Measurements from ENCODE around the gene PCCA.
"Not testable (repeated sequence)": the region's sequence is repeated elsewhere in the genome, so short reads cannot be mapped to it uniquely, and the experiment has no call there.

Gene PCCA

DNA sequence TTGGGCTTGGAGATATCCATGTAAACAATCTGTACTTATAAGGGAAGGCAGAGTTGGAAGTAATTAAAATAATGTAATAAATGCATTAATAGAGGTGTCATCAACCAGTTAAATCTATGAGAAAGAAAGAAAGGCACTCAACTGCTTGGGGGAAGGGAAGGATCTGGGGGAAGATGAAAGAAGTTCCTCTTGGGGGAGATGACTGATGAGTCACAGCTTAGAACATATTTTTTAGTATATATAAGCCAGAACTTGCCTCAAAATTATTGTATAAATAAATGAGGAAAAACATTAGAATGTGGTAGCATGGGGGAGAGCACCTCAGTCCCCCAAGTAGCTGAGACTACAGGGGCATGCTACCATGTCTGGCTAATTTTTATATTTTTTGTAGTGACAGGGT lies 293.9 kb downstream of the PCCA start:
- DNase-seq = no peak

DNA sequence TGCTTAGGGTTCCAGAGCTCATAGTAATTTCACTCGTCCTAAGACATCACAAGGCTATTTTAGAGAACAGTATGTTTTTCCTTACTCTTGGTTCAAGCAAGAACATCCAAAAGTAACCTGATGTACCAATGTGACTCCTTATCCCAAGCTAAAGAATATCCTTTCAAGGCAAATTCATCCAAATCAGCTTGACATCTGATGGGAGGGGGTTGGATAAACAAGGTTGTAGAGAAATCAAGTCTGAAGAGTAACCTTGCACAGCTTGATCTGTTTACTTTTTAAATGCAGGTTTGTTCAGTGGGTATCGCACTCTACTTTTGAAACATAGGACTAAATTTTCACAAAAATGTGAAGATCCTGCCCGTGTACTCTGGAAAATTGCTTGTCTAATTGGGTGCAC lies 298.5 kb downstream of the PCCA start:
- no peak for DNase-seq

DNA sequence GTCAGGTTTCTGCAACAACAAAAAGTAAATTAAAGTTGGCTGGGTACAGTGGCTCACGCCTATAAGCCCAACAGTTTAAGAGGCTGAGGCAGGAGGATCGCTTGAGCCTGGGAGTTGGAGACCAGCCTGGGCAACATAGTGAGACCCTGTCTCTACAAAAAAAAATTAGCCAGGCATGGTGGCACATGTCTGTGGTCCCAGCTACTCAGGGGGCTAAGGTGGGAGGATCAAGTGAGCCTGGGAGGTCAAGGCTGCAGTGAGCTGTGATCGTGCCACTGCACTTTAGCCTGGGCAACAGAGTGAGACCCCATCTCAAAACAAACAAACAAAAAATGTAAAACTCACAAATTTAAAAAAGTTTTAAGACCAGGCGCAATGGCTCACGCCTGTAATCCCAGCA lies 299.3 kb downstream of the PCCA start:
- DNase-seq = not testable (repeated sequence)

DNA sequence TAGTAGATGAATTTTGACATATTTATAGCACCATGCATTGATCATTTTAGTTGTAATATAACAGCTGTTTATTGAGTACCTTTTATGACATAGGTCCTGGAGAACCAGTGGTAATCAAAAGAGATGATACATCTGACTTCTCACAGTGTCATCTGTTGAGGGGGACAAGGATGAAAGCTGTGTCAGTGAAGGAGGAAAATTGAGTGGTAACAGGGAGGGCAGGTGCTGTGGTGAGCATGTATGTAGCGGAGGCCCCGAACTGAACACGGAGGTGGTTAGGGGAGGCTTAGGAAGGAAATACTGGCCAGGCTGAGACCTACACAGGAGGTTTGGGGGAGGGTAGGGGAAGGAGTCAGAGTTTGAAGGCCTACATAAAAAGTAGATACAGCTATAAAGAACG lies 300.0 kb downstream of the PCCA start:
- no peak for DNase-seq

DNA sequence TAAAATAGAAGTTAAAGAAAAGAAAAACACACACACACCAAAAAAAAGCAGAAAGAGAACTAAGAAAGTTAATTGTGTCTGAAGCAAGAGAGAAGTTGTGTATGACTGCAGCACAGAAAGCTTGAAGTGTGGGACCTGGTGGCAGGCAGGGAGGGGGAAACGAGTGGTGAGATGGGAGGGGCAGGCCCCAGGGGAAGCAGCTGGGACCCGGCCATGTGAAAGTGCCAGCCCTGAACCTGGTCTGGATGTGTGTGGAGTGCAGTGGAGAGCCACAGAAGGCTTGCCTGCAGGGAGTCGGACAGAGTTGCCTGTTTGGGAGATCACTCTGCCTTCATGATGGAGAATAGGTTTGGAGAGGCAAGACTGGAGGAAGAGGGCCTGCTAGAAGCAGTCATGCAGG lies 300.7 kb downstream of the PCCA start:
- no peak for DNase-seq

DNA sequence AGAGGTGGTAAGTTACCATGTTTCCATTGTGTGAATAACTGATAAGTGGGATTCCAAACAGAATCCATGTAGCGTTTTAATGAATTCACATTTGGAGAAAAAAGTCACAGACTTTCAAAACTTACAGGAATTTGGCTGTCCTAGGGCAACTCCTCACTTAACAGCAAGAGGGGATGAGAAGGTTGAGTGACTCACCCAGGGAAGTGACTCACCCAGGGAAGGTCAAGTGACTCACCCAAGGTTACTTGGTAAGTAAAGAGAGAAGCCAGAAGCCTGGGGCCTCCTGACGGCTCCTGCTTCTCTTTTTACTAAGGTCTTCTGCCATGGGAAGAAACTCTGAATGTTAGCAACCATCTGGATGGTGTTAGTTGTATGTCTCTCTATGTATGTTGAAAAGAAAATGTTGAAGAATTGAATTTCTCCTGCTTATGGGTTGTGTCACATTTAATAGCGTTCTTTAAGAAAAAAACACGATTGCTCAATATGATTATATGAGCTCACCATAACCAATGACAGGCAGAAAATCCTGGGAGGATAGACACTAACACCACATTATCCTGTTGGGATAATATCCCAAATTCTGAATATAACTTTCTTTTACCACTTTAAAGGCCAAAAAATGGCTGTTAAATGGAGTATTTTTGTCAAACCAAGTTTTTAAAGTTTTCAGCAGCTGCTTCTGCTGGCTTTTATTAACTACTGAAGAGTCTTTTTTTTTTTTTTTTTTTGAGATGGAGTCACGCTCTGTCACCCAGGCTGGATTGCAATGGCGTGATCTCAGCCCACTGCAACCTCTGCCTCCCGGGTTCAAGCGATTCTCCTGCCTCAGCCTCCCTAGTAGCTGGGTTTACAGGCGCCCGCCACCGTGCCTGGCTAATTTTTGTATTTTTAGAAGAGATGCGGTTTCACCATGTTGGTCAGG lies 304.1 kb downstream of the PCCA start:
- no peak for DNase-seq

DNA sequence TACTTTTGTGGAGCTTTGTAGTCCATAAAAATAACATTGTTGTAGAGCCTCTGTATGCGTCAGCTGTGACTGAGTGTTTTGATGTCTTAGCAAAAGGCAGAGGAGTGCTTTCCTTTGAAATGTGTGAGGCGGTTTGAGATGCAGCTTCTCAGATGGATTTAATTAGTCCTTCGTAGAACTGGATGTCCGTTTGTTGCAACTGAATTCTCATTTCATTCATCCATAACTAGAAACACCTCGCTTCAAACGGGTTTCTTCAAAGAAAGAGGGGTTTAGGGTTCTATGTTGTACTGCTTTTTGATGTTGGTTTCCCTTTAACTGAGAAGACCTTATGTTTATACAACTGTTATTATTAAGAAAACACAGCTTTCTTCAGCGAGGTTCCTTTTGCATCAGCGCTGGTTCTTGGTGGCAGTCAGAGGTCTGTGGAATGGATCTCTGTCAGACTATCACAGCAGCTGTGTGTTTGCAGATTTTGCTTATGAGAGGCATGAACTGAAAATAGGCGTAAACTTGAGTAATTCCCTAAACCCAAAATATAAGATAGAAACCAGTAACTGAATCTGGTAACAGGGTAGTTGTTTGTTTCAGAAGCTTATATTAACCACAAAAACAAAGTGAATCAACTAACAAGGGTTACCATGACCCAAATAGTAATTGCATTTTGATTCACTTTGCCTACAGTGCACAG lies 305.3 kb downstream of the PCCA start:
- DNase-seq = peak; percentile 67

DNA sequence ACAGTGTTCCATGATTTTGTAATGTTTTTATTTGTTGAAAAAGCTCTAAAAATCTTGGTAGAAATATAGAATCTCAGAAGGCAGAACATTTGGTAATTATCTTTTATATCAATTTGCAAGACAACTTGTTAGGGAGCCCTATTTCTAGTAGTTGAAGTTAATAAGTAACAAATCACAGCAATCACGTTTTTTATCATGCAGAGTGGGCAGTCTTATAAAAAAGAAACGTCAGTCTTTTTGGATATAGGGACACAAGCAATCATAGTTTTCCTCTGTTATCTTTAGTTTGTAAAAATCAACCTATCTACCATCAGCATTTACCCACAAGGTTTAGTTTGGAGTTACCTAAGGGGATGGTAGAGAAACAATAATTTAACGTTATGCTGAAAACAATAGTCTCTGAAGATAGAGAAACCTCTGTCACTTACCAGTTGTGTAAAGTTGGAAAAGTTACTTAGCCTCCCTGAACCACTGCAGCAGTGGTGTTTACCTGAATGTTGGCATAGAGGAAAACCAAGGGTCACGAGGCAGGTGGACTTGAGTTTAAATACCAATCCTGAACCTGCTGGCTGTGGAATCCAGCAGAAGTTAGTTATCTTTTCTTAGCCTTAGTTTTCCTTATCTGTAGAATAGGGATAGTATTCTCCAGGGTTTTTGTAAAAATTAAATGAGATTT lies 306.9 kb downstream of the PCCA start:
- DNase-seq = no peak

DNA sequence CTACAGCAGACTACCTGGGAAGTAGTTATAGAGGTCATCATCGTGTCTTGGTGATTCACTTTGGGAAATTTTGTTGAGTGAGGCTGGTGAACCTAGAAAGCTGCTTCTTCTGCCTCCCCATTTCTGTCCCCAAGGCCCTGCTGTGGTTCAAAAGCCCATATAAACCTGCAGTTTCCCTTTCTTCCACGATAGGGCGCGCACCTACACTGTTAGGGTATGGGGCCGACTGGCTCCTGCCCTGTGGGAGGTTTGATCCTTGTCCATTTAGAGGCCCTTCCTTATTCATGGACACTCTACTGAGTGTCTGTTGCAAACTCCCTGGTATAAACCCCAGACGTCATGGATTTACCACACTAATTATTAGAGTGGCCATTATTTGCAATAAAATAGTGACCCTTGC lies 307.9 kb downstream of the PCCA start:
- no peak for DNase-seq

DNA sequence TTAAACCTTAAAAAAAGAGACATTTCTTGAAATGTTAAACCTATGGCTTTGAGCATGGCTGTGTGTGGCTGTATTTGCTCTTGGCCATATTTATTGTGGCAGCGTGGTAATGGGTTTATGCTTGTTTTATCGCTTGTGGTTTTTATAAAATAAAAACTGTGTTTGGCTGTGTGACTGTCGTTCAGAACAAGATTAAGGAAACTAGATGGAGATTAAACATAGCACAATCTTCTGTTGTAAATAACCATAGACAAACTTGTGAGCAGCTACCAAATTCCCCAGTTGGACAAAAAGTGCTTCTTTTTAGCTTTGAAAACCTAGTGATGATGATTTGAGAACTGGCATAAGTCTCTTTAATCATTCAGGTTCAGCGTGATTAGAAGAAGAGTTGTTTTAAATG lies 308.7 kb downstream of the PCCA start:
- DNase-seq = no peak

DNA sequence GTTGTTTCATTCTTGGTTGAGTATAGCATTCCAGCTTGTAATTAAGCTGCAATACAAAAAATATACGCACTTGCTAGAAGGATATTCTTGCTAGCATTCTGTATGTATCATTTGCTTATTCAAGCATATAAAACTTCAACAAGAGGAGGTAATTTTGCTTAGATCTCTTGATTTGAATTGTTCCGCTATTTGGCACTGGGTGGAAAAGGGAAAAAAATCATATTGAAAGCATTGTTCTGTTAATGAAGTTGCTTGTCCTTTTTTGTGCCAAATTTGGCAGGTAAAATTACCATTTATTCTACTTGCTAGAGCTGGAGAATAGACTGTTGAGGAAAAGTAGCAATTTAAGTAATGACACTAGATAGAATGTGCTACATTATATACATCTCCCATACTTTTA lies 309.5 kb downstream of the PCCA start:
- no peak for DNase-seq

DNA sequence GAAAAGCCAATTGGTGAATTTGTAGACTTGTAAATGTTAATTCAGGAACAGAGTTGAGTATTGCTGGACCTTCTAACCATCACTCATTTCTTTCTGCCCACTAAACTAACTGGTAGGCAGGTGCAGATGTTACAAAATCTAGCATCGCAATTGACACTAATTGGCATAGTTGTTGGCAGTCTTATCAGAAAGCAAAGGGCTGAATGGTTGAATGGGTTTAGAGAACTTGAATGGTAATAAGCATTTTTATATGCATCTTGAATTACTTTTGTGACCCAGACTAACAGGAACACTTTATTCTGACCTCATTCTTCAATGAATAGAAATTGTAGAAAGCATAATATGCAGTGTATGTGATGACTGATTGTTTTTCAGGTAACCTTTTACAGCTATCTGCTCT lies 310.6 kb downstream of the PCCA start:
- peak; percentile 16 for DNase-seq

DNA sequence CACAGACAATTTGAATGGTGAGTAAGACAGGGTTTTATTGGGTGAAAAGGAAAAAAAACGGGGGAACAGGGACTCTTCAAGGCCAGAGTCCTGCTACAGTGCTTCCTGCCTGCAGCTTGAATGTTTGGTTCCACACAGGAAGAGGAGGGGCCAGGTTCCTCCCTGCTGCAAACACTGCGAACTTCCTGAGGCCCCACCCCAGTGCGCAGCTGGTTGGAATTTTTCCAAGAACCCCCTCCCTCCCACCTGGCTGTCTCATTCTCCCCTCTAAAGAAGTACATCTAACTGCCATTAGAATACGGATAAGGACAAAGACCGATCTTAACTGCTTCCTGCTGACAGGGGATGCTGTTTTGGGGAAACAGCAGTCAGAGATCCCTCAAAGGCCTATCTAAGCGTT lies 314.8 kb downstream of the PCCA start:
- DNase-seq = no peak

DNA sequence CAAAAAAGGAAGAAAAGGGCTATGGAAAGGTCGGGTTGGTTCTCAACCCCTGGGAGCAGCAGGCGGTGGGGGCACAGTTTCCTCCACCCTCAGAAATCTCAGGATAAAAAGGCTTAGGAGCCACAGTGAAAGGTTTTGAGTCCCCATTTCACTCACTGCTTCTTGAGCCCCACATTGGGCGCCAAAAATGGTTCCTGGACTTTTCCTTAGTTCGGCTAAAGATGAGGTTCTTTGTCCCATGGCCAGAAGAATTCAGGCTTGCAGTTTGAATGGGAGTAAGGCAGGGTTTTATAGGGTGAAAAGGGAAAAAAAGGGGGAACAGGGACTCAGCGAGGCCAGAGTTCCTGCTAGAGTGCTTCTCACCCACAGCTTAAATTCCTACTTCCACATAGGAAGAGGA lies 320.2 kb downstream of the PCCA start:
- DNase-seq = no peak

DNA sequence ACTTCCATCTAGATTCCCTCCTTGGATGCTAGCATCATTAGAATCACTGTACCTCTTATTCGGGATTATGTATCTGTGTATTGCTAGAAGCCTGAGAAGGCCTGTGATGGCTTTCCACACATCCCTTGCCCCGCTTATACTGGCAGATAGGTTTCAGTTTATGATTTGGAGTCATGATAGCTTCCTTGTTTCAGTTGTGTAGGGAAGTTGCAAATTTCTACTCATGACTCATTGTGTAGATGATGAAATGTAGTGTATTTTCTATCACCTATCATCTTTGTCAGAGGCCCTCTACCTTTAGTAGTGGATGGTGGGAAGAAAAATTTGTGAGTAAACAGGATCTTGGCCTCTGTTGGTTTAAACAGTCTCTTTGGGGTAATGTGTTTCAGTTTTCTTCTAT lies 334.5 kb downstream of the PCCA start:
- no peak for DNase-seq

DNA sequence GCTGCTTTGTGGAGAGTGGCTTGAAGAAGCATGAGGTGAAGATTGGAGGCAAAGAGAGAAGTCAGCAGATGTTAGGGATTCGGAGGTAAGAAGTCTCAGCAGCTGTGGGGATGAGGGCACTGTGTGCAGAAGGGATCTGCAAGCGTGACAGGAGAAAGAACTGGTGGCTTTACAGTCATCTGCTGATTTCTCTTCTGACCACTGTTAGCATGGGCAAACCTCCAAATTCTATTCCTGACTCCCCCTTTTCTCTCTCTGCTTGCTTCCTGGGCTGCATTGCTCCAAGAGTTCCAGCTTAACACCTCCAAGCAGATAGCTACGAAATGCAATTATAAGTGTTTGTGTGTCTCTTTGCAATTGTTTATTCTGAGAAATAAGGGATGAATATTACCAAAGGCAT lies 340.1 kb downstream of the PCCA start:
- no peak for DNase-seq

DNA sequence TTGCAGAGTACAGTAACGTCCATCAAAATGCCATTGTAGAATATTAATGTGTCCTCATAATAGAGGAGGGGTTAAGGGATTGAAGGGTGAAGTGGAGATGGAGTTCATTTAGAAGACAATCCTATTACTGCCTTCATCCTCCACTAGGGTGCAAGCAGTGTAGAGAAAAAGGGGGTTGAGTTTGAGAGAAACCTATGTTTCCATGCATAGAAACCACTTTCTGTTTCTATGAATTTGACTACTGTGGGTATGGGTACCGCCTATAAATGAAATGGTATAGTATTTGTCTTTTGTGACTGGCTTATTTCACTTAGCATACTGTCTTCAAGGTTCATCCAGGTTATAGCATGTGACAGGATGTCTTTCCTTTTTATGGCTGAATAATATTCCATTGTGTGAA lies 343.7 kb downstream of the PCCA start:
- no peak for DNase-seq

DNA sequence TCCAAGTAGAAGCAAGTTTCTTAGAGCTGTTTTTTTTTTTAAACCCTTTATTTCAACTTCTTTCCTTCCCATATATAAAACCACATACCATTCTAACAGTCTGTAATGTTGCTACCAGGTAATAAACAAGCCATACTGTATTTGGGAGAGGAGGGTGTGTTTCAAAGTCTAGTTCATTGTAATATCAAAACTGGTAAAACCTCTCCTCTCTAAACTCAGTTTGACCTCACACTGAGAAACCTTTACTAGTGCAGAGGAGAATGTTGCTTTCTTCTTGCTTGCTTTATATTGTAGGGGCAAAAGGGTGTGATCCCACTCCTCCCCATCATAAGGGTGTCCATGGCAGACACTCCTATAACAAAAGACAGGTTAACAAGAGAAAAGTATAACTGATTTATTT lies 344.6 kb downstream of the PCCA start:
- DNase-seq = no peak

DNA sequence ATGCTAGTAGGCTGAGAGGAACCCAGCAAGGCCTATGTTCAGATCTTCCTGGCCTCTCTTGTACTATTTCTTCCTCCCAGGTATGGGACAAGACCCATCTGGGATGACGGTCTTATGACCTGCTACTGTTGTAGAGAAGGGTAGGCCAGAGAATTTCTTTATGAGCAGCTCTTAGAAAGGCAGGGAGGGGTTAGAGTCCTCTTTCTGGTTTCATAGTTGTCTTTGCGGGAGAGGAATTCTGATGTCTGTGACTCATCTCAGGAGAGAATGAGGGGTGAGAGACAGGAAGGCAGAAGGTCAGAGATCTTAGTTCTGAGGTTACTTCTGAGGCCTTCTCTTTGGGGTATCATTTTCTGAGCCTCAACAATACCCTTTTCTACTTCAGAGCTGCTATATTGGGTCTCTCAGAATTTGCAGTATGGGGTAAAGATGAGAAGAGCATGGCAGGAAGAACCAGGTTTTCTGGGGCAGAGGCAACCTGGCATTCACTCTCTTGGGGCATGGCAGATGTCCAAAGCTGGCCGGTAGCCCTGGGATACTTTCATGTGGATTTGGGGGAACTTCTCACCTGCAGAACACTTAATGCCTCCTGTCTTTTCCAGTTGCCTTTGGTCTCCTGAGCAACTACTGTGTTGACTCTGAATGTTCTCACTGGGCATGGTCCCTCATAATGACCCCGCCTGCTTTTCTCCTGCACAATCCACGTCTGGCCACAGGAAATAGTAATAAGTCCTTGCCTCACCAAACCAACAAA lies 345.3 kb downstream of the PCCA start:
- DNase-seq = no peak

DNA sequence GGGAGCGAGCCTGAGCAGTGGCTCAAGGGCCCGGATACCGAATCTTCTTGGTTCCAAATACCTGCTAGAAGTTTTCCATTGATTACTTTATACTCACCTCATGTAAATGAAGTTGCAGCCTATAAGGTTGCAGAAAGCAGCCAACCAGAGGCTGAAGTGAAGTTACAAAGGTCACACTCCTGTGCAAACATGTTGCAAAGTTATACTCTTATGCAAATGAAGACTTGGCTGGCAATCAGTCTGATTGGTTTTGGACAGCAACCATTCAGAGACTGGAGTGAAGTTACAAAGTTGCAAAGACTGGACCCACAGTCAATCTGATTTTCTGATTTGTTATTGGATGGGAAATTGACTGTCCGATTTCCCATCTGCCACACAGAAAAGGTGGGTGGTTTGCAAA lies 347.2 kb downstream of the PCCA start:
- no peak for DNase-seq

DNA sequence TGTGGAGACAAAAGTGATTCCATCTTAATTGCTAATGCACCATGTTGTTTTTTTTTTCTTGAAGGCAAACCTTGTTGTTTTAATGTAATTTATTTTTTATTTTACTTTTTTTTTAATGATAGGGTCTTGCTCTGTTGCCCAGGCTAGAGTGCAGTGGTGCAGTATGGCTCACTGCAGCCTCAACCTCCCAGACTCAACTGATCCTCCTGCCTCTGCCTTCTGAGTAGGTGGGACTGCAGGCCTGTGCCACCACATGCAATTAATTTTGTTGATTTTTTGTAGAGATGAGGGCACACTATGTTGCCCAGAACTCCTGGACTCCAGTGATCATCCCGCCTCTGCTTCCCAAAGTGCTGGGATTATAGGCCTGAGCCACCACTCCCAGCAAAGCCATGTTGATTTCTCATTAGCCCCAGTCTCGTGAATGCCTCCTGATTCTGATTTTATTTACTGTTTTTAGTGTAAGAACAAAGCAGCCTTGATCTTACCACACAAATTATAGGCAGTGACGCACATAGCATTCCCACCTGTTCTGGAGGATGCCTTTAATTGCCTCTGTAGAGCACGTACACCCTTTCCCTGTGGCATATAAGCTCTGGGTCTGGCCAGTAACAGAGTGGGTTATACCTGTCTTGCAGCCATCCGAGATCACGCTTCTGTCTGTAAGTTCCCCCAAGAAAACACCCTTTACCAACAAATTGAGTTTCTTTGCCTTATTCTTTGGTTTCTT lies 349.3 kb downstream of the PCCA start:
- DNase-seq = no peak

DNA sequence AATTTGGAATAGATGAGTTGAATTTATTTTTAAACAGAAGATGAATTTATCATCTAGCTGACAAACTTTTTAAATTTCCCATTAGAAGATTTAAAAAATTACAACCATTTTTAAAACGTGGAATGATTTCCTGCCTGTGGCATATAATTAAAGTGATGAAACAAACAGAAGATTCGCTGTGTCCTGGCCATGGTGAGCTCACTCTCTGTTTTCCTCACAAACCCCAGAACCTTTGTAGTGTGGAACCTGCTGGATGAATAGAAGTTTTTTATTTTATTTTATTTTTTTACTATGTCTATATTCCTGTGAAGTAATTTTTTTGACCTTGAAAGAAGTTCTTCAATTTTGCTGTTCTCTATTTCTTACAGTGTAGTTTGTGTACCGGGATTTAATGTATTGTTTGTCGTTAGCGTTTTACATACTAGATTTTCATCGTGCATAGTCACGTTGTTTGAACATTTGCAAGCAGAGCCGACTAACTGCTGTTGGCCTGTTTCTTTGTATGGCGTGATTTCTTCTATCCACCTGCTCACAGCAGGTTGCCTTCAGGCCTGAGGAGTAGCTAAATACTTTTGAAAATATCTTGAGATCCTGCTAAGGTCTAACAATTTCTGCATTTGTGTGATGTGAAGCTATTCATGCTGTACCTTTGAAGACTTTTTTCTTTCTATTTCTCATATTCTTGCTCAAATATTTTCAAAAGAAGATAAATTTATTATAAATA lies 350.5 kb downstream of the PCCA start:
- DNase-seq = peak; percentile 48

Measured in retina (tissue), 1 donor.